Stimulated activated CD8-positive, alpha-beta memory T cell treated with anti-CD3 and anti-CD28 coated beads, Interleukin-7, amount 100 ng/mL, for 4 hours (primary cell): ENCODE measurements around the gene FAM20C.
"Not testable (repeated sequence)": the region's sequence is repeated elsewhere in the genome, so short reads cannot be mapped to it uniquely, and the experiment has no call there.

ENCODE experiments used
- DNase-seq, 2 donors: peaks; one replicate each; pipeline ENCODE4 v3.0.0-alpha.2; 2020; ENCODE audit warnings: low read depth in 2 of 2

The FAM20C gene

GRCh38 chr7:192701-193480 is 520 bp downstream of the FAM20C start:
- no peak for DNase-seq

- no peak for DNase-seq
These were observed 1.3 kb downstream of the FAM20C start for GRCh38 chr7:193481-194251.

GRCh38 chr7:194252-195009 is 2.1 kb downstream of the FAM20C start:
- DNase-seq: no peak

- DNase-seq: no peak
These were observed 2.8 kb downstream of the FAM20C start for GRCh38 chr7:195010-195829.

- no peak for DNase-seq
These were observed 3.4 kb downstream of the FAM20C start for GRCh38 chr7:195830-196128.

GRCh38 chr7:196283-196682 is 3.9 kb downstream of the FAM20C start:
- no peak for DNase-seq

- no peak for DNase-seq
These were observed 4.5 kb downstream of the FAM20C start for GRCh38 chr7:196778-197321.

- DNase-seq: no peak
These were observed 5.3 kb downstream of the FAM20C start for GRCh38 chr7:197413-198335.

- DNase-seq: no peak
These were observed 7.3 kb downstream of the FAM20C start for GRCh38 chr7:199483-200249.

- no peak for DNase-seq
These were observed 7.9 kb downstream of the FAM20C start for GRCh38 chr7:200290-200689.

GRCh38 chr7:200704-201103 is 8.3 kb downstream of the FAM20C start:
- no peak for DNase-seq

- DNase-seq: no peak
These were observed 12.0 kb downstream of the FAM20C start for GRCh38 chr7:204326-204725.

GRCh38 chr7:205115-206010 is 13.0 kb downstream of the FAM20C start:
- DNase-seq: no peak

- not testable (repeated sequence) for DNase-seq
These were observed 14.0 kb downstream of the FAM20C start for GRCh38 chr7:206351-206750.

- DNase-seq: no peak
These were observed 15.2 kb downstream of the FAM20C start for GRCh38 chr7:207418-208129.

GRCh38 chr7:208130-208673 is 15.8 kb downstream of the FAM20C start:
- no peak for DNase-seq

- DNase-seq: no peak
These were observed 16.4 kb downstream of the FAM20C start for GRCh38 chr7:208816-209215.

- no peak for DNase-seq
These were observed 17.0 kb downstream of the FAM20C start for GRCh38 chr7:209416-209815.
